ENCODE measurements around the gene SLC7A1.

Gene SLC7A1

DNA sequence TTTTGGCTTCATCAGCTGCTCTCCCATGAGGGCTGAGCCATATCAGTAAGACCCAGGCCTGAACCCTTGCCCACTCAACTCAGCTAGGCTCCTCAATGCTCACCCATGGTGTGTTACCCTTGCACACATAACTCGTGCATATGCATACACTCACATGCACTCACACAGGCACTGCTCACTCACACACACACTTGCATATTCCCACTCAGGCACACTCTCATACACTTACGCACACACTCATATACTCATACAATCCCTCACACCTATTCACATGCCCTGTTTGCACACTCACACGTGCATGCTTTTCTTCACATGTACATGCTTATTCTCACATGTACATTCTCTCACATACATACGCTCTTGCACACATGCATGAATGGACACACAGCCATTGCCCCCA, 93.8 kb downstream of the SLC7A1 start:
- no peaks in the 10 kb centered on the region for H3K27me3 ChIP-seq (ENCODE audit: control insufficient read depth in 1 of 2, insufficient read depth in 2 of 2, low read length in 2 of 2)
- H3K36me3 ChIP-seq (ENCODE audit: control insufficient read depth in 2 of 2, insufficient read depth in 2 of 2, low read length in 2 of 2) = peaks cover 0 to 18% of the 10 kb centered on the region in 2 donors
- H3K4me1 ChIP-seq (ENCODE audit: control insufficient read depth, insufficient read depth, low read length) = peaks cover 3% of the 10 kb centered on the region
- no peak overlapping the region for H3K27ac ChIP-seq (ENCODE audit: low read length)
- no peak overlapping the region for H3K9ac ChIP-seq (ENCODE audit: low read length in 2 of 2)
- no peak overlapping the region for H3K4me3 ChIP-seq (ENCODE audit: low read length in 2 of 2)
- H3K9me3 ChIP-seq (ENCODE audit: control insufficient read depth in 2 of 2, low read length in 2 of 2) = no peaks in the 10 kb centered on the region

DNA sequence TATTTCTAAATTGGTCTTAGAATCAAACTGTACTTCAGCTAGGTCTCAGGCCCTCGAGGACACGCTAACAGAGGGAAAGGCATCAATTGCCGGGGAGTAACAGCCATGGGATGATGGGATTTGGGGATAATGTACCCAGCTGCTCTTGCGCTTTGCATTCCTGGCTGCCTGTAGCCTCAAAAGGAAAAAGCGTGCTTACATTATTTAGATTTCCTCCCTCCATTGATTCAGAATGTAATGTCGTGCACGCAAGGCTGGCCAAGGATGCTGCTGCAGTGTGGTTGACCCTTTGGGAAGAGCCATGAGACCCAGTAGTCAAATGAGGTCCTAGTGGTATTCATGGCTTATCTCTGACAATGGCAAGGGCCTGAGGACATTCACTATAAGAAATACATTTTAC, 95.1 kb downstream of the SLC7A1 start:
- H3K9ac ChIP-seq (ENCODE audit: low read length in 2 of 2) = no peak overlapping the region
- no peaks in the 10 kb centered on the region for H3K27me3 ChIP-seq (ENCODE audit: control insufficient read depth in 1 of 2, insufficient read depth in 2 of 2, low read length in 2 of 2)
- peaks cover 0 to 18% of the 10 kb centered on the region in 2 donors for H3K36me3 ChIP-seq (ENCODE audit: control insufficient read depth in 2 of 2, insufficient read depth in 2 of 2, low read length in 2 of 2)
- H3K27ac ChIP-seq (ENCODE audit: low read length) = no peak overlapping the region
- H3K4me3 ChIP-seq (ENCODE audit: low read length in 2 of 2) = no peak overlapping the region
- H3K4me1 ChIP-seq (ENCODE audit: control insufficient read depth, insufficient read depth, low read length) = peaks cover 8% of the 10 kb centered on the region
- no peaks in the 10 kb centered on the region for H3K9me3 ChIP-seq (ENCODE audit: control insufficient read depth in 2 of 2, low read length in 2 of 2)

DNA sequence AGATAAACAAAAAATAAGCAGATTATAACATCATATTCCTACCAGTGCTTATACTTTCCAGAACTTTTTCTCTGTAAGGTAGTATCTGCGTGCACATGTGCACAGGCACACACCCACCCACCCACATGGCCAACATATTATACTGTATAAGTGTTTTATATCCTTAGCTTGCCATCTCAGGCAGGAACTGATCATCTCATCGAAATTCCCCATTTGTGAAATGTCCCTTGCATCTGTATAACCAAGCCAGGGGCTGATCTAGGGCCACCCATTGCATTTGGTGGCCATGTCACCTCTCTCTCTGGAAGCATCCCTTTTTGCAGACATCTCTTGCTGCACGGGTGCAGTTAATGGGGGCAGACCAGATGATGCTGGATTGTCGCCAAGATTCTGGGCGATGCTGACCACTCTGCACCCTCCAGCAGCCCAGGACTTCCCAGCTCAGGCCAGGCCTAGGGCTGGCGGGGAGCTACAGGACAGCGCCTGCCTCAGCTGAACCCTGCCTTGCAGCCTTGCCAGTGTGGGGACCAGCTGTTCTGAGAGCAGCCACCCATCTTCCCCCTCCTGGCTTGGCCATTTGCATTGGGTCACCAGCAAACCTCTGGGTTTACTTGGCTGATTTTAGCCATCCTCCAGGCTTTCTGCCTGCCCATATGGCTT, 95.9 kb downstream of the SLC7A1 start:
- Histone ChIP-seq H3K4me3 (ENCODE audit: low read length in 2 of 2) (no peak overlapping the region), H3K9me3 (ENCODE audit: control insufficient read depth in 2 of 2, low read length in 2 of 2) (no peaks in the 10 kb centered on the region), H3K4me1 (ENCODE audit: control insufficient read depth, insufficient read depth, low read length) (peaks cover 8% of the 10 kb centered on the region), H3K36me3 (ENCODE audit: control insufficient read depth in 2 of 2, insufficient read depth in 2 of 2, low read length in 2 of 2) (peaks cover 0 to 18% of the 10 kb centered on the region in 2 donors), H3K27ac (ENCODE audit: low read length) (no peak overlapping the region), H3K27me3 (ENCODE audit: control insufficient read depth in 1 of 2, insufficient read depth in 2 of 2, low read length in 2 of 2) (no peaks in the 10 kb centered on the region), H3K9ac (ENCODE audit: low read length in 2 of 2) (no peak overlapping the region)

DNA sequence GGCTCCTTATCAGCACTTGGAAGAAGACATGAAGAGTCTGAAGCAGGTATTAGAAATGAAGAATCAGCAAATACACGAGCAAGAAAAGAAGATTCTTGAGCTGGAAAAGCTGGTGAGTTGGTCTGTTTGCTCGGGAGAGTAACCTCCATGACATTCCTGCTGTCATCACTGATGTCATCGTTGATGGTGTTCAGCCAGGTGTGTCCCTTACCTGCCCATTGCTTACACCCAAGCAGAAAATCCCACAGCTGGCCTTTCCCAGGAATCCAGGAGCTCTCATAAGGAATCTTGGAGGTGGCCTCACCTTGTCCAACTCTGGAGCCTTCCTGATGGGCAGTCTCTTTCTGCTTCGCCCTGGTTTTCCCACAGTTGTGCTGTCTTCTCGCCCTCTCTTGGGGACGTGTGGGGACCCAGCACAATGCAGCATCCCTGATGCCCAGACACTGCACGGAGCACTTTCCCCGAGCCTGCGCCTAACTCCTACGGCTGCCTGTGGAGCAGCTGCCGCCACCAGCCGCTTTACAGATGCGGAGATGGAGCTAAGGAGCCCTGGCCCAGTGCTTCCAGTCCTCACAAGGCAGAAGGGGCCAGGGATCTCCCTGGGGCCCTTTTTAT, 97.0 kb downstream of the SLC7A1 start:
- Histone ChIP-seq H3K36me3 (ENCODE audit: control insufficient read depth in 2 of 2, insufficient read depth in 2 of 2, low read length in 2 of 2) (peaks cover under 1 to 20% of the 10 kb centered on the region in 2 donors), H3K27me3 (ENCODE audit: control insufficient read depth in 1 of 2, insufficient read depth in 2 of 2, low read length in 2 of 2) (no peaks in the 10 kb centered on the region), H3K4me1 (ENCODE audit: control insufficient read depth, insufficient read depth, low read length) (peaks cover 8% of the 10 kb centered on the region), H3K9me3 (ENCODE audit: control insufficient read depth in 2 of 2, low read length in 2 of 2) (no peaks in the 10 kb centered on the region), H3K4me3 (ENCODE audit: low read length in 2 of 2) (no peak overlapping the region), H3K27ac (ENCODE audit: low read length) (no peak overlapping the region), H3K9ac (ENCODE audit: low read length in 2 of 2) (no peak overlapping the region)

DNA sequence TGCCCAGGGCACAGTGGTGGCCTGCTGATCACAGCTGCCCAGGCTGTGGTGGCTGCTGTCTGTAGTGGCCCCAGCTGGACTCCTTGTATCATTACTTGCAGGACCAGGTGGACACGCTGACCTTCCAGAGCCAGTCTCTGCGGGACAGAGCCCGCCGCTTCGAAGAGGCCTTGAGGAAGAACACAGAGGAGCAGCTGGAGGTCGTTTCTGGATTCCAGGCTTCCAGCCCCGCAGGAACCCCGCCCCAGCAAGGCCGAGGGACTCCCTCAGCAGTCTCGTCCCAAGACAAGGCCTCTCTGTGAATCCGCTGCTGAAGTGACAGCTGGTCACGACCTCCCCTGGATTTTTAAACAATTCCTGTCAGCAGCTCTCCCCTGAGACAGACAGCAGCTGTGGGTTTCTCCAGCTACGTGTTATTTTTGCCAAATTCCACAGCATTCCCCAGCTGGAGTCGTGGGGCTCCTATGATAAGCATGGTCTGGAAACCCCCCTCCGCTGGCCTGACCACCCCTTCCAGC, 98.3 kb downstream of the SLC7A1 start:
- H3K27ac ChIP-seq (ENCODE audit: low read length) = no peak overlapping the region
- no peaks in the 10 kb centered on the region for H3K27me3 ChIP-seq (ENCODE audit: control insufficient read depth in 1 of 2, insufficient read depth in 2 of 2, low read length in 2 of 2)
- H3K4me3 ChIP-seq (ENCODE audit: low read length in 2 of 2) = no peak overlapping the region
- H3K36me3 ChIP-seq (ENCODE audit: control insufficient read depth in 2 of 2, insufficient read depth in 2 of 2, low read length in 2 of 2) = peaks cover 3 to 25% of the 10 kb centered on the region in 2 donors
- peaks cover 8% of the 10 kb centered on the region for H3K4me1 ChIP-seq (ENCODE audit: control insufficient read depth, insufficient read depth, low read length)
- H3K9me3 ChIP-seq (ENCODE audit: control insufficient read depth in 2 of 2, low read length in 2 of 2) = no peaks in the 10 kb centered on the region
- H3K9ac ChIP-seq (ENCODE audit: low read length in 2 of 2) = no peak overlapping the region

DNA sequence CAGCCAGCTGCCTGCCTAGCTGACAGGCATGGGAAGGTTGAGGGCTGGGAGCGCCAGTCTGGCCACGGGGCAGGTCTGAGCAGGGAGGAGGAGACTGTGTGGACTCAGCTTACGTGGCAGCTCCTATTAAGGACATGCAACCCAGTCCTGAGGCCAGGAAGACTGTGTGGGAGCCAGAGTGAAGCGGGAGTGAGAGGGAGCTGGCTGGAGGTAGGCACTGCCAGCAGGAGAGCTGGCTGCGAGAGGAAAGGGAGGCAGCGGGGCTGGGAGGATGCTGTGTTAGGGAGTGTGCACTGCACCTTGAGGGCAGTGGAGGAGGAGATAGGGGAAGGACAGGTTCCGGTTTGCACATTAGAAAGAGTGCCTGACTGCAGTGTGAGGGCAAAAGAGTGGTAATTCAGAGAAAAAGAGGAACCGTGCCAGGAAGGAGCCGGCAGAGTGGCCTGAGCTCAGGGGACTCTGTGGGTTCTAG, 99.2 kb downstream of the SLC7A1 start:
- Histone ChIP-seq H3K27ac (ENCODE audit: low read length) (no peak overlapping the region), H3K4me3 (ENCODE audit: low read length in 2 of 2) (no peak overlapping the region)

DNA sequence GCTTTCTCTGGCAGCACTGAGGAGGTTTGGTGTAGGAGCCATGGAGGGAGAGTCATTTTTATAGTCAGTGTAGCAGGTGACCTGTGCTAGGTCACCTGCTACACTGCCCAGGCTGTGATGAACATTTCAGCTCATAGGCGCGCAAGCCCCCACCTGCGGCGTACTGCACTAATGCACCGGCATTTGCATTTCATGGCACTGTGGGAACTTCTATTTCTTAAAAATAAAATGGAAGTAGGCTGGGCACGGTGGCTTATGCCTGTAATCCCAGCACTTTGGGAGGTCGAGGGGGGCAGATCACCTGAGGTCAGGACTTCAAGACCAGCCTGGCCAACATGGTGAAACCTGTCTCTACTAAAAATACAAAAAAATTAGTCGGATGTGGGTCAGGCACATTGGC, 101.0 kb downstream of the SLC7A1 start:
- Histone ChIP-seq H3K4me3 (ENCODE audit: low read length in 2 of 2) (no peak overlapping the region), H3K27ac (ENCODE audit: low read length) (no peak overlapping the region), H3K4me1 (ENCODE audit: control insufficient read depth, insufficient read depth, low read length) (peaks cover 8% of the 10 kb centered on the region), H3K27me3 (ENCODE audit: control insufficient read depth in 1 of 2, insufficient read depth in 2 of 2, low read length in 2 of 2) (no peaks in the 10 kb centered on the region), H3K9me3 (ENCODE audit: control insufficient read depth in 2 of 2, low read length in 2 of 2) (no peaks in the 10 kb centered on the region), H3K9ac (ENCODE audit: low read length in 2 of 2) (no peak overlapping the region), H3K36me3 (ENCODE audit: control insufficient read depth in 2 of 2, insufficient read depth in 2 of 2, low read length in 2 of 2) (peaks cover 3 to 14% of the 10 kb centered on the region in 2 donors)

More for the DNA sequence above, 99.2 kb downstream of the SLC7A1 start:
- Histone ChIP-seq H3K9ac (ENCODE audit: low read length in 2 of 2) (no peak overlapping the region), H3K9me3 (ENCODE audit: control insufficient read depth in 2 of 2, low read length in 2 of 2) (no peaks in the 10 kb centered on the region), H3K4me1 (ENCODE audit: control insufficient read depth, insufficient read depth, low read length) (peaks cover 8% of the 10 kb centered on the region), H3K36me3 (ENCODE audit: control insufficient read depth in 2 of 2, insufficient read depth in 2 of 2, low read length in 2 of 2) (peaks cover 3 to 18% of the 10 kb centered on the region in 2 donors), H3K27me3 (ENCODE audit: control insufficient read depth in 1 of 2, insufficient read depth in 2 of 2, low read length in 2 of 2) (no peaks in the 10 kb centered on the region)

DNA sequence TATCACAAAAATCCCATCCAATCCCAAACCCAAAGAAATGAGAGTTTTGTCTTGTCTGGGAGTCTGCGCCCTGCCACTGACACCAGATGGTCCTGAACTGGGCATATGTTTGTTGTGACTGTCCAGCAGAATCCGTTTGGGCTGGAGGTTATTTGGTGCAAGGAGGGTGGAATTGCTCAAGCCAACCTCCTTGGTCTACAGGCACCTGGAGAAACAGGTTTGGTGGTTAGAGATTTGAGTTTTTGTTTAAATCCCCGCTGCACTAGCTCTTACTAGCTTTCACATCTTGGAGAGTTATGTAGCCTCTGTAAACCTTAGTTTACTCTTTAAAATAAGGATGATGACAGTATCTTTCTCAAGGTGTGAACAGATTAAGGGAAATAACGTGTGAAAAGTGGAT, 101.7 kb downstream of the SLC7A1 start:
- H3K9me3 ChIP-seq (ENCODE audit: control insufficient read depth in 2 of 2, low read length in 2 of 2) = no peaks in the 10 kb centered on the region
- no peak overlapping the region for H3K4me3 ChIP-seq (ENCODE audit: low read length in 2 of 2)
- peaks cover 3 to 14% of the 10 kb centered on the region in 2 donors for H3K36me3 ChIP-seq (ENCODE audit: control insufficient read depth in 2 of 2, insufficient read depth in 2 of 2, low read length in 2 of 2)
- no peaks in the 10 kb centered on the region for H3K27me3 ChIP-seq (ENCODE audit: control insufficient read depth in 1 of 2, insufficient read depth in 2 of 2, low read length in 2 of 2)
- H3K4me1 ChIP-seq (ENCODE audit: control insufficient read depth, insufficient read depth, low read length) = peaks cover 8% of the 10 kb centered on the region
- H3K9ac ChIP-seq (ENCODE audit: low read length in 2 of 2) = no peak overlapping the region
- no peak overlapping the region for H3K27ac ChIP-seq (ENCODE audit: low read length)

DNA sequence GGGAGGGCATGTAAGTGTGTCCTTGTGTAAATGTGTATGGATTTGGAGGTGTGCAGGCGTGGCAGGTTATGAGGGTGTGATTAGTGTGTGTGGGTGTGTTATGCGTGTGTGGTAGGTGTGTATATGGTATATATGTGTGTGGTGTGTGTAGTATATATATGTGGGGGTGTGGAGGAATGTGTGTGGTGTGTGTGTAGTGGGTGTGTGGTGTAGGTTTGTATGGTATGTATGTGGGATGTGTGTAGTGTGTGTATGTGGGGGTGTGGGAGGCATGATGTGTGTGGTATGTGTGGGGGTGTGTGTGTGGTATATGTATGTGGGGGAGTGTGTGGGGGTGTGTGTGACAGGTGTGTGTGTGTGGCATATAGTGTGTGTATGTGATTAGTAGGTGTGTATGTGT, 104.2 kb downstream of the SLC7A1 start:
- Histone ChIP-seq H3K9ac (ENCODE audit: low read length in 2 of 2) (no peak overlapping the region), H3K4me3 (ENCODE audit: low read length in 2 of 2) (no peak overlapping the region), H3K36me3 (ENCODE audit: control insufficient read depth in 2 of 2, insufficient read depth in 2 of 2, low read length in 2 of 2) (peaks cover 3 to 13% of the 10 kb centered on the region in 2 donors), H3K4me1 (ENCODE audit: control insufficient read depth, insufficient read depth, low read length) (peaks cover under 1% of the 10 kb centered on the region), H3K27ac (ENCODE audit: low read length) (no peak overlapping the region), H3K9me3 (ENCODE audit: control insufficient read depth in 2 of 2, low read length in 2 of 2) (no peaks in the 10 kb centered on the region), H3K27me3 (ENCODE audit: control insufficient read depth in 1 of 2, insufficient read depth in 2 of 2, low read length in 2 of 2) (no peaks in the 10 kb centered on the region)

DNA sequence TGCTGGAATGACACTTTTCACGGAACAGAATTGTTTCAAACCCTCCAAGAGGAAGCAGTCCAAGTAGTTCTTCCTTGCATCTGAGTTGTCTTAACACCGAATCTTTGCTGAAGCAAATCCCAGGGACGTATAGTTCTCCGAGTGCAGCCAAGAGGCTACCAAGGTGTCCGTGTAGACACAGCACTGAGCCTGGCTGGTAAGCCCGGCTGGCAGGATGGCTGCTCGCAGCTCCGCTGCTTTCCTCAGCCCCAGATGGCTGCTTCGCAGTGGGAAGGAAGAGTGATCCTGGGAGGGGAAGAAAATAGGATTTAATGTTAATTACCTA, 105.0 kb downstream of the SLC7A1 start:
- H3K27ac ChIP-seq (ENCODE audit: low read length) = no peak overlapping the region

More for the DNA sequence above, 105.0 kb downstream of the SLC7A1 start:
- Histone ChIP-seq H3K4me1 (ENCODE audit: control insufficient read depth, insufficient read depth, low read length) (no peaks in the 10 kb centered on the region), H3K36me3 (ENCODE audit: control insufficient read depth in 2 of 2, insufficient read depth in 2 of 2, low read length in 2 of 2) (peaks cover 3 to 13% of the 10 kb centered on the region in 2 donors), H3K4me3 (ENCODE audit: low read length in 2 of 2) (no peak overlapping the region), H3K9me3 (ENCODE audit: control insufficient read depth in 2 of 2, low read length in 2 of 2) (no peaks in the 10 kb centered on the region), H3K9ac (ENCODE audit: low read length in 2 of 2) (no peak overlapping the region), H3K27me3 (ENCODE audit: control insufficient read depth in 1 of 2, insufficient read depth in 2 of 2, low read length in 2 of 2) (no peaks in the 10 kb centered on the region)

Measured in stomach smooth muscle (tissue), 2 donors.